ENCODE results near the gene PWP2. TPM values are rescaled to one million over a fixed set of nuclear protein-coding genes. Genes with fewer than 3 reads are reported as not detected.
"Not testable (repeated sequence)": the region's sequence is repeated elsewhere in the genome, so short reads cannot be mapped to it uniquely, and the experiment has no call there.

PWP2 gene
- total and polyA plus RNA-seq, 2 of the 4 experiments (the other 2 are of a cell fraction) = 2.4 to 7.0 TPM

DNA sequence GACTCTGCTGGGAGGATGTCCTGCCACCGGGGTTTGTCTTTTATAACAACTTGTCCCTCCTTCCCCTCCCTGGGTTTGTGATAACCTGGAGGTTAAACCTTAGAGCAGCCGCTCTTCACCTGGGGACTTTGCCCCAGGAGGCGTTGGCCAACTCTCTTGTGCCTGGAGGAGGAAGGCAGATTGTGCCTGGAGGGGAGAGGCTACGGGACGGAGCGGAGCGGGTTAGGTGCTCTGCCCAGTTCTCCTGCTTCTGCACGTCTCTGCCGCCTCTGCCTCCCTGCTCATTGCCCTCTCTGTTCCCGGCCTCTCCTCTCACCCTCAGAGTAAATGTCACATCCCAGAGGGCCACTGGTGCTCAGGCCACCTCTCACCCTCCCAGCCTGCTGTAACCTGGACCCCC lies 63.1 kb downstream of the PWP2 start:
- H4K5ac ChIP-seq (ENCODE audit: low read depth, low read length); H3K23ac ChIP-seq (ENCODE audit: low read depth, low read length); DNase-seq; CTCF ChIA-PET; H2BK20ac ChIP-seq (ENCODE audit: low read depth, low read length); H2BK15ac ChIP-seq (ENCODE audit: low read depth, low read length); H3K4me2 ChIP-seq (ENCODE audit: low read depth, low read length); ATAC-seq (ENCODE audit: low read depth); H3K79me1 ChIP-seq (ENCODE audit: low read depth in 1 of 2, low read length in 2 of 2); POLR2A ChIA-PET (ENCODE audit: unreplicated experiment); H3K36me3 ChIP-seq (ENCODE audit: control insufficient read depth, insufficient read depth, low read length); H3K18ac ChIP-seq (ENCODE audit: low read depth, low read length); H4K91ac ChIP-seq (ENCODE audit: insufficient read depth, low read depth, low read length); H4K20me1 ChIP-seq (ENCODE audit: insufficient read depth, low read length); H2BK120ac ChIP-seq (ENCODE audit: low read depth, low read length); H3K9ac ChIP-seq (ENCODE audit: low read depth, low read length); H3K56ac ChIP-seq (ENCODE audit: extremely low read depth, insufficient read depth, low read length); H2BK5ac ChIP-seq (ENCODE audit: low read depth, low read length, poor library complexity, severe bottlenecking); H3K27me3 ChIP-seq (ENCODE audit: control insufficient read depth, insufficient read depth, low read length); H3K4ac ChIP-seq (ENCODE audit: low read depth, low read length); H3K27ac ChIP-seq (ENCODE audit: insufficient read depth, low read length); H3K9me3 ChIP-seq (ENCODE audit: control insufficient read depth, insufficient read depth, low read length); intact Hi-C loops (cut with micrococcal nuclease); dilution Hi-C loops (cut with HindIII; ENCODE audit: low sequenced_read_pairs, unreplicated experiment); H3K4me1 ChIP-seq (ENCODE audit: control insufficient read depth, insufficient read depth, low read length); H3K9me1 ChIP-seq (ENCODE audit: insufficient read depth, low read length); BruUV-seq (replicated peaks); H2AFZ ChIP-seq (replicated peaks; ENCODE audit: low read length, poor library complexity); H2AK9ac ChIP-seq (replicated peaks; ENCODE audit: low read depth, low read length, poor library complexity); H2AK5ac ChIP-seq (ENCODE audit: low read depth, low read length); in situ Hi-C loops (cut with MboI; ENCODE audit: low sequenced_read_pairs); H3K14ac ChIP-seq (replicated peaks; ENCODE audit: low read depth, low read length); H3K4me3 ChIP-seq (ENCODE audit: insufficient read depth, low read depth, low read length); H4K8ac ChIP-seq (ENCODE audit: low read depth in 2 of 2, low read length in 2 of 2): not testable (repeated sequence)
- WGBS, 2 experiments (ENCODE audit: extremely low coverage in 2 of 2, insufficient read length in 1 of 2) = no CpG with 5 or more reads among the region's 10 CpGs

DNA sequence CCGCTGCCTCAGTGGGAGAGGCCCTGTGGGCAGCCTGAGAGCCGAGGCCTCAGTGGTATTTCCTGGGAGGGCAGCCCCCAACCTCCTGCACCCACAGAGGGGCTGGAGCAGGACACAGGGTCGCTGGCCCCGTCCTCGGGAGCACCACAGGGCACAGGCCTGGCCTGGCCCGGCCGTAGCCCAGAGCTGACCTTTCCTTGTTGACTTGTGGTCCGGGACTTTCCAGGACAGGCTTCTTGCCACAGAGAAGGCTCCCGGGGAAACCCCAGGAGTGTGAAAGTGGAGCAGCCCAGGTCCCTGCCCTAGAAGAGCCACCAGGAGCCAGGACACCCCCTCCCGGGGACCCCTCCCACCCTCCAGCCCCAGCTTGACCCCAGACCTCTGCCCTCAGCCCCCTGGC lies 63.7 kb downstream of the PWP2 start:
- BruUV-seq (replicated peaks); POLR2A ChIA-PET (ENCODE audit: unreplicated experiment): not testable (repeated sequence)

More for the DNA sequence above, 63.7 kb downstream of the PWP2 start:
- H3K9me1 ChIP-seq (ENCODE audit: insufficient read depth, low read length); H3K27ac ChIP-seq (ENCODE audit: insufficient read depth, low read length); H4K8ac ChIP-seq (ENCODE audit: low read depth in 2 of 2, low read length in 2 of 2); H3K56ac ChIP-seq (ENCODE audit: extremely low read depth, insufficient read depth, low read length); CTCF ChIA-PET; H4K20me1 ChIP-seq (ENCODE audit: insufficient read depth, low read length); H3K36me3 ChIP-seq (ENCODE audit: control insufficient read depth, insufficient read depth, low read length); H3K4me3 ChIP-seq (ENCODE audit: insufficient read depth, low read depth, low read length); H3K4me2 ChIP-seq (ENCODE audit: low read depth, low read length); H2BK15ac ChIP-seq (ENCODE audit: low read depth, low read length); in situ Hi-C loops (cut with MboI; ENCODE audit: low sequenced_read_pairs); dilution Hi-C loops (cut with HindIII; ENCODE audit: low sequenced_read_pairs, unreplicated experiment); ATAC-seq (ENCODE audit: low read depth); H2BK20ac ChIP-seq (ENCODE audit: low read depth, low read length); H3K9me3 ChIP-seq (ENCODE audit: control insufficient read depth, insufficient read depth, low read length); H2AFZ ChIP-seq (replicated peaks; ENCODE audit: low read length, poor library complexity); H2AK5ac ChIP-seq (ENCODE audit: low read depth, low read length); H3K23ac ChIP-seq (ENCODE audit: low read depth, low read length); H4K5ac ChIP-seq (ENCODE audit: low read depth, low read length); H4K91ac ChIP-seq (ENCODE audit: insufficient read depth, low read depth, low read length); H2BK5ac ChIP-seq (ENCODE audit: low read depth, low read length, poor library complexity, severe bottlenecking); H3K4ac ChIP-seq (ENCODE audit: low read depth, low read length); H3K79me1 ChIP-seq (ENCODE audit: low read depth in 1 of 2, low read length in 2 of 2); H2AK9ac ChIP-seq (replicated peaks; ENCODE audit: low read depth, low read length, poor library complexity); H3K14ac ChIP-seq (replicated peaks; ENCODE audit: low read depth, low read length); H3K4me1 ChIP-seq (ENCODE audit: control insufficient read depth, insufficient read depth, low read length); H3K9ac ChIP-seq (ENCODE audit: low read depth, low read length); H2BK120ac ChIP-seq (ENCODE audit: low read depth, low read length); DNase-seq; H3K18ac ChIP-seq (ENCODE audit: low read depth, low read length); H3K27me3 ChIP-seq (ENCODE audit: control insufficient read depth, insufficient read depth, low read length); intact Hi-C loops (cut with micrococcal nuclease): not testable (repeated sequence)
- no CpG with 5 or more reads among the region's 10 CpGs for WGBS, 2 experiments (ENCODE audit: extremely low coverage in 2 of 2, insufficient read length in 1 of 2)

Data from IMR-90 (cell line).